ENCODE measurements around the gene FAM13C.

FAM13C gene

GRCh38 chr10:59317066-59317465 is 45.3 kb downstream of the FAM13C start:
- Mint-ChIP-seq H3K27ac (no peak overlapping the region), H3K4me1 (ENCODE audit: low read depth) (no peaks in the 10 kb centered on the region), H3K36me3 (ENCODE audit: low read depth) (no peaks in the 10 kb centered on the region), H3K27me3 (no peaks in the 10 kb centered on the region), H3K4me3 (no peak overlapping the region), H3K9me3 (peaks cover 3% of the 10 kb centered on the region)
- DNase-seq, result no peak

DNA sequence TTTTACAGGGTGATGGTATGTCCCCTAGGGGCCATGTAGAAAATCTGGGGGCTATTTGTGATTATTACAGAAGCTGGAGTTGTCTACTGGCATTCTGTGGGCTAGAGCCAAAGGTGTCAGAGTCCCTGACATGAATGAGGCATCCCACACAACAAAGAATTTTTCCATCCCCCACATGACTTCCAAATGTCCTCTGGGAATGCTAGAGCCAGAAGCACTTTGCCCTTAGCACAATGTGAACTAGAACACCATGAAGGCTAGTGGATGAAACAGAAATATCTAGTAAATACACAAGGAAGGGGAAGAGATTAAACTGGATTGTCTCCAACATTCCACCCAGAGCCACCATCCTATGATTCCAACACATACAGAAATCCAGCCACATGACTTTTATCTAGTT is 46.9 kb downstream of the FAM13C start:
- Mint-ChIP-seq H3K9me3 (no peaks in the 10 kb centered on the region), H3K27ac (no peak overlapping the region), H3K36me3 (ENCODE audit: low read depth) (no peaks in the 10 kb centered on the region), H3K27me3 (no peaks in the 10 kb centered on the region), H3K4me1 (ENCODE audit: low read depth) (no peaks in the 10 kb centered on the region), H3K4me3 (no peak overlapping the region)
- no peak for DNase-seq

DNA sequence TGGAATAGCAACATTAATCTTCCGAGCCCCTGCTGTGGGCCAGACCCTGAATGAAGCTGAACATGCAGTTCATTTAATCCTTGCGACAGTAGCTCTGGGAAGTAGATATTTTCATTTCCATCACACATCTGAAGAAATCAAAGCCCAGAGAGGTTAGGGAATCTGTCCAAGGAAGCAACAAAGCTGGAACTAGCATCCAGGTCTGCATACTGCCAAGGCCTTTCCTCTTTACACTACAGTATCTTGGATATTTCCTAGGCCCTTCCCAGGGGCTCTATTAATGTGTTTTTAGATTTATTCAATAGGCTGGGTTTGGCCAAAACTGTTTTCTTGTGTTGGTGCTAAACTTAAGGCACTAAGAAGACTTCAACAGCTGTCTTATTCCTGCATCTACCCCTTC is 48.1 kb downstream of the FAM13C start:
- Mint-ChIP-seq H3K27ac (no peak overlapping the region), H3K4me3 (no peak overlapping the region), H3K4me1 (ENCODE audit: low read depth) (no peaks in the 10 kb centered on the region), H3K9me3 (no peaks in the 10 kb centered on the region), H3K27me3 (no peaks in the 10 kb centered on the region), H3K36me3 (ENCODE audit: low read depth) (no peaks in the 10 kb centered on the region)
- no peak for DNase-seq

DNA sequence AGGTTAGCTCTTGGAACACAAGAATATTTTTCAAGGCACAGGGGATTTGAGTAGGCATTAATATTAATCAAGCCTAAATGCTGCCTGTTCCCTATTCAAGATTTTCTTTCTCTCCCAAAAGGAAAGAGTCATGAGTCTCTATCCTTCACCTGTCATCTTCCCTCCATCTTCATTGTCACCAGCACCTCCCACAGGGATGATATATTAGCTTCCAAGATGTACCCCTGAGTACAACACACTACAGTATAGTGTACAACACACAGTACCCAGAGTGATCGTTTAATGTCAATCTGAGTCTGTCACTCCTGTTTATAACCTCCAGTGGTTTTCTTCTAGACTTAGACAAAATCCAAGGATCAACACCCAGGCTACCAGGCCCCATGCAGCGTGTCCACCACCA is 50.1 kb downstream of the FAM13C start:
- H3K4me3 Mint-ChIP-seq, result no peak overlapping the region
- no peak overlapping the region for H3K27ac Mint-ChIP-seq
- H3K4me1 Mint-ChIP-seq (ENCODE audit: low read depth), result no peaks in the 10 kb centered on the region
- H3K27me3 Mint-ChIP-seq, result no peaks in the 10 kb centered on the region
- H3K9me3 Mint-ChIP-seq, result no peaks in the 10 kb centered on the region
- H3K36me3 Mint-ChIP-seq (ENCODE audit: low read depth), result no peaks in the 10 kb centered on the region
- DNase-seq, result no peak

GRCh38 chr10:59311025-59311424 is 51.3 kb downstream of the FAM13C start:
- no peak overlapping the region for H3K27ac Mint-ChIP-seq
- H3K27me3 Mint-ChIP-seq, result no peaks in the 10 kb centered on the region
- H3K4me1 Mint-ChIP-seq (ENCODE audit: low read depth), result no peaks in the 10 kb centered on the region
- no peaks in the 10 kb centered on the region for H3K9me3 Mint-ChIP-seq
- no peak overlapping the region for H3K4me3 Mint-ChIP-seq
- DNase-seq, result no peak
- H3K36me3 Mint-ChIP-seq (ENCODE audit: low read depth), result no peaks in the 10 kb centered on the region

DNA sequence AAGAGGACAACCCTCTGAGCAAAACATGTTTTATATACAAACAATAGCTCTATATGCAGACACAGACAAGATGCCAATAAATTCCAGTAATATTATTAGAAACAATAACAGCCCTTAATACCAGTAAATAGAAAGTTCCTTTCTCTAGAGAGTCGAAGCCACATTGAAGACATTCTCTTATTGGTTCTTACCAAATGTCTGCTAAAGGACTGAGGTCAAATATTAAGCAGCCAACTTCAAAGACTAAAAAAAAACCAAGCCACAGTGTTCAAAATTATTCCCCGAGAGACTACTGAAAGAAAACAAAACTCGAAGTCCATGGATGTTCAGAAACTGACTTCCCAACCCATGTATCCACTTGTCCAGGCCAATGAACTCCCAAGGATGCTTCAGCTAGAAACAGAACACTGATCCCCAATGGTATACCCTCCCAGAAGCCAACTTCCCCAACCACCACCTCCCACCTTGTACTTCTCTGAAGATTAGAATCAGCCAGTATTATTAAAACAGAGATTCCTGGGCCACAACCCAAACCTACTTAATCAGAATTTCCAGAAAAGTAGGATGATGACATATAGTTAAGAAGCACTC is 51.9 kb downstream of the FAM13C start:
- Mint-ChIP-seq H3K27me3 (no peaks in the 10 kb centered on the region), H3K27ac (no peak overlapping the region), H3K36me3 (ENCODE audit: low read depth) (no peaks in the 10 kb centered on the region), H3K9me3 (no peaks in the 10 kb centered on the region), H3K4me1 (ENCODE audit: low read depth) (no peaks in the 10 kb centered on the region), H3K4me3 (no peak overlapping the region)
- DNase-seq, result no peak

- Mint-ChIP-seq H3K9me3 (no peaks in the 10 kb centered on the region), H3K4me1 (ENCODE audit: low read depth) (no peaks in the 10 kb centered on the region), H3K27ac (no peak overlapping the region), H3K4me3 (no peak overlapping the region), H3K36me3 (ENCODE audit: low read depth) (no peaks in the 10 kb centered on the region), H3K27me3 (no peaks in the 10 kb centered on the region)
- no peak for DNase-seq
These were observed 57.7 kb downstream of the FAM13C start for GRCh38 chr10:59304521-59305097.

DNA sequence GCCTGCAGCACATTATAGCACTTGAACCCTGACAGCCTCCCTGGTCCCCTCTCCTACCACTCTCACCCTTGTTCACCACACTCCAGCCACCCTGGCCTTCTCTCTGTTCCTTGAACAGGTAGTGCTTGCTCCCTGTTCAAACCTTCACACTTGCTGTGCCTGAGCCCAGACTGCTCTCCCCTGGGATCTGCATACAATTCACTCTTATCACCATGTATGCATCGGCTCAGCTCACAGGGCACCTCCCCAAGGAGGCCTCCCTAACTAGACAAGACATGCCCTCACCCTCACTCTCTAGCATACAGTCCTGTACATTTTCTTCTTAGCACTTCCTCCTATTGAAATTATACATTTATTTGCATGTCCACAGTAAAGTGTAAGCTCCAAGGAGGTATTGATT is 59.3 kb downstream of the FAM13C start:
- no peaks in the 10 kb centered on the region for H3K36me3 Mint-ChIP-seq (ENCODE audit: low read depth)
- H3K27me3 Mint-ChIP-seq, result no peaks in the 10 kb centered on the region
- no peak overlapping the region for H3K4me3 Mint-ChIP-seq
- DNase-seq, result no peak
- no peak overlapping the region for H3K27ac Mint-ChIP-seq
- H3K4me1 Mint-ChIP-seq (ENCODE audit: low read depth), result no peaks in the 10 kb centered on the region
- H3K9me3 Mint-ChIP-seq, result no peaks in the 10 kb centered on the region

GRCh38 chr10:59302381-59302780 is 60.0 kb downstream of the FAM13C start:
- Mint-ChIP-seq H3K4me3 (no peak overlapping the region), H3K36me3 (ENCODE audit: low read depth) (no peaks in the 10 kb centered on the region), H3K27ac (no peak overlapping the region), H3K9me3 (no peaks in the 10 kb centered on the region), H3K4me1 (ENCODE audit: low read depth) (no peaks in the 10 kb centered on the region), H3K27me3 (no peaks in the 10 kb centered on the region)
- DNase-seq, result no peak

DNA sequence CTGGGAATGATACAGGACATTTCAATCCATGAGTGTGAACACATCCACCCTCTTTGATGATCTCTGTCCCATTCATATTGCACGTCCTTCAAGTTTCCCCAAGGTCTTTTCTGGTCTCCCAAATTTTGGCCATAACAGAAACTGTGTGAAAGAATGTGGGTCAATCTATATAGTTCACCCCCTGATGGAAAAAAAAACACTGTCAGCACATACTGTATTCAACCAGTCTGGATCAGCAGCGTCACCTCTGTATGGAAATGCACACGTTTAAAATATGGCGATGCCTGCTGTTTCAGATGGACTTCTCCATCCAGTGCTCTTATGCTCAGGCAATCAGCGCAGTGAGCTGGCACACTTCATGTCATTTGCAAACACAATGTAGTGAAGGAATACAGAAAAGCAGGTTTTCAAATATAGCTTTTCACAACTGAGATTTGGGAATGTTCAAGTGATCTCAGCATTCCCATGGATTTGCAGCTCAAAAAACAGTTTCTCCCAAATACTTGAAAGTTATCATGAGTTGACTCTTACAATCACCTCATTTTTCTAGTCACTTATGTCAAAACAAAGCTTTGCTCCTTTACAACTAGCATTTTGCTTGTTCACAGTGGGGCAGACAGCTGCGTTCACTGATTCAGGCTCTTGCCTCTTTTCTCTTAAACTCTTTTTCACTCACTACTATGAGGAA is 61.1 kb downstream of the FAM13C start:
- H3K9me3 Mint-ChIP-seq, result no peaks in the 10 kb centered on the region
- no peak for DNase-seq
- H3K27ac Mint-ChIP-seq, result no peak overlapping the region
- H3K36me3 Mint-ChIP-seq (ENCODE audit: low read depth), result no peaks in the 10 kb centered on the region
- no peaks in the 10 kb centered on the region for H3K4me1 Mint-ChIP-seq (ENCODE audit: low read depth)
- no peaks in the 10 kb centered on the region for H3K27me3 Mint-ChIP-seq
- no peak overlapping the region for H3K4me3 Mint-ChIP-seq

GRCh38 chr10:59300386-59300785 is 62.0 kb downstream of the FAM13C start:
- Mint-ChIP-seq H3K36me3 (ENCODE audit: low read depth) (no peaks in the 10 kb centered on the region), H3K27me3 (no peaks in the 10 kb centered on the region), H3K27ac (no peak overlapping the region), H3K4me3 (no peak overlapping the region), H3K4me1 (ENCODE audit: low read depth) (no peaks in the 10 kb centered on the region), H3K9me3 (no peaks in the 10 kb centered on the region)
- DNase-seq, result no peak

DNA sequence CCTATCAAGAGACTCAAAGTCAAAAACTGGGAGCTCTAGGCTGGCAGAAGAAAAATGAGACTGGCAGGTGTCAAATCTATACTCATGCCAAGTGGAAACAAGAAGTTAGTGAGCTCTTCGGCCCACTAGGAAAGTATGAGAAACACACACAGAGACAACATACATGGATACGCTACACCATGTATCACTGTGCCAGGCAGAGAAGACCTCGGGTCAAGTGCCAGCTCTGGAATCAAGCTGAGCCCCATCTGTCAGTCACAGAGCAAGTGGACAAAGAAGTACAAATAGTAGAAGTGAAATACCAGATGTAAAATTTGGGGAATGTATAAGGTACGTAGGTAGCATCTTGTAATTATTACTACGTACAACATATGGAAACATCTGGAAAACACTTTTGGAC is 62.4 kb downstream of the FAM13C start:
- Mint-ChIP-seq H3K4me3 (no peak overlapping the region), H3K9me3 (no peaks in the 10 kb centered on the region), H3K27ac (no peak overlapping the region), H3K36me3 (ENCODE audit: low read depth) (no peaks in the 10 kb centered on the region), H3K27me3 (no peaks in the 10 kb centered on the region), H3K4me1 (ENCODE audit: low read depth) (no peaks in the 10 kb centered on the region)
- no peak for DNase-seq

- H3K36me3 Mint-ChIP-seq (ENCODE audit: low read depth), result no peaks in the 10 kb centered on the region
- no peak overlapping the region for H3K27ac Mint-ChIP-seq
- no peaks in the 10 kb centered on the region for H3K27me3 Mint-ChIP-seq
- no peaks in the 10 kb centered on the region for H3K9me3 Mint-ChIP-seq
- no peaks in the 10 kb centered on the region for H3K4me1 Mint-ChIP-seq (ENCODE audit: low read depth)
- DNase-seq, result no peak
- H3K4me3 Mint-ChIP-seq, result no peak overlapping the region
These were observed 71.9 kb downstream of the FAM13C start for GRCh38 chr10:59290448-59290847.

- Mint-ChIP-seq H3K4me3 (no peak overlapping the region), H3K4me1 (ENCODE audit: low read depth) (no peaks in the 10 kb centered on the region)
- no peak for DNase-seq
These were observed 72.5 kb downstream of the FAM13C start for GRCh38 chr10:59289853-59290252.

DNA sequence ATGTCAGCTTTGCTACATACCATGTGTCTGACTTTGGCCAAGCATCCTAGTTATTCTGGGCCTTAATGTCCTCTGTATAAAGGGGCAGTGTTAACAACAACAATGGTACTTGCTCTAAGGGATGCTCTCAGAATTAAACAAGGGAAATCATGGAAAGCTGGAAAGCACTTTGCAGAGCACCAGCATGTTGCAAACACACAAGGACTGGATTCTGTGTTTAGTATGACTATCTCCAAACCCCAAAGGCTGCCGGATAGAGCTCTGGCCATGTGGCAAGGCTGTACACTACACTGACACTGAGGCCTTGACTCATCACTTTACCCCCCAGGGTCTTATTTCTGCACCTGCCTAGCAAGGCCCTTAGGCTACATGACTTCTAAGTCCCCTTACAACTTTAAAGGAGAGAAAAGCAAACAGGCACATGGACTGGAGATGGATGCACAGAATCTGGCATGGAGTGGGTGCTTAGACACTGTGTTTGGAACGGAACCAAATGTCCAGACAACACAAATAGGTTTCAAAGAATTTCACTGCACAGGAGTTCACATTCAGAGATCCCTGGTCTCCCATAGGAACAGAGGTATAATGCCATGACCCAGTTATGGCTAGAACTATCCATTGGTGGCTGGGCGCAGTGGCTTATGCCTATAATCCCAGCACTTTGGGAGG is 74.6 kb downstream of the FAM13C start:
- no peak for DNase-seq
- H3K4me3 Mint-ChIP-seq, result no peak overlapping the region
- no peaks in the 10 kb centered on the region for H3K36me3 Mint-ChIP-seq (ENCODE audit: low read depth)
- H3K4me1 Mint-ChIP-seq (ENCODE audit: low read depth), result no peaks in the 10 kb centered on the region
- no peak overlapping the region for H3K27ac Mint-ChIP-seq
- H3K27me3 Mint-ChIP-seq, result no peaks in the 10 kb centered on the region
- H3K9me3 Mint-ChIP-seq, result no peaks in the 10 kb centered on the region

More at GRCh38 chr10:59289853-59290252, 72.5 kb downstream of the FAM13C start:
- H3K36me3 Mint-ChIP-seq (ENCODE audit: low read depth), result no peaks in the 10 kb centered on the region
- H3K27me3 Mint-ChIP-seq, result no peaks in the 10 kb centered on the region
- H3K9me3 Mint-ChIP-seq, result no peaks in the 10 kb centered on the region
- no peak overlapping the region for H3K27ac Mint-ChIP-seq
